Measurements from ENCODE around the gene ADAMTS3.

GRCh38 chr4:72255269-72255668 lies 313.8 kb downstream of the ADAMTS3 start:
- TF ChIP-seq STAG1 (CRISPR knock-in tag; IDR thresholded peaks at IDR 0.05) (no peak), HOXA7 (CRISPR knock-in tag; IDR thresholded peaks at IDR 0.05) (no peak), CBX1 (IDR thresholded peaks at IDR 0.05; ENCODE audit: low read depth) (no peak), ZNF577 (CRISPR knock-in tag; IDR thresholded peaks at IDR 0.05; ENCODE audit: borderline replicate concordance, low read depth) (no peak), CTCF (CRISPR knock-in tag; IDR thresholded peaks at IDR 0.05) (no peak), ZNF354B (CRISPR knock-in tag; IDR thresholded peaks at IDR 0.05) (no peak), SATB2 (CRISPR knock-in tag; IDR thresholded peaks at IDR 0.05) (no peak), ZNF512 (CRISPR knock-in tag; IDR thresholded peaks at IDR 0.05) (no peak), PAX8 (CRISPR knock-in tag; IDR thresholded peaks at IDR 0.05; ENCODE audit: borderline replicate concordance) (no peak), CEBPB (IDR thresholded peaks at IDR 0.05; ENCODE audit: borderline replicate concordance, low read depth, low read length) (no peak), BRF2 (CRISPR knock-in tag; IDR thresholded peaks at IDR 0.05) (no peak), FIP1L1 (IDR thresholded peaks at IDR 0.05; ENCODE audit: borderline replicate concordance, insufficient read depth, low read depth, low read length) (no peak), CHD4 (IDR thresholded peaks at IDR 0.05; ENCODE audit: borderline replicate concordance, low read length) (no peak), ZNF414 (CRISPR knock-in tag; IDR thresholded peaks at IDR 0.05) (no peak)

Data from HepG2 (cell line).